GM19468 (cell line): ENCODE results near the gene SLC14A1.

Experiments
- ATAC-seq: cut with Tn5 transposase; IDR thresholded peaks from one replicate; pipeline ENCODE4 v1.9.1; 2021; ENCODE audit warnings: mild to moderate bottlenecking, moderate library complexity, moderate number of reproducible peaks; ENCODE audit not compliant: unreplicated experiment; ENCODE audit errors: extremely low read depth

The SLC14A1 gene

DNA sequence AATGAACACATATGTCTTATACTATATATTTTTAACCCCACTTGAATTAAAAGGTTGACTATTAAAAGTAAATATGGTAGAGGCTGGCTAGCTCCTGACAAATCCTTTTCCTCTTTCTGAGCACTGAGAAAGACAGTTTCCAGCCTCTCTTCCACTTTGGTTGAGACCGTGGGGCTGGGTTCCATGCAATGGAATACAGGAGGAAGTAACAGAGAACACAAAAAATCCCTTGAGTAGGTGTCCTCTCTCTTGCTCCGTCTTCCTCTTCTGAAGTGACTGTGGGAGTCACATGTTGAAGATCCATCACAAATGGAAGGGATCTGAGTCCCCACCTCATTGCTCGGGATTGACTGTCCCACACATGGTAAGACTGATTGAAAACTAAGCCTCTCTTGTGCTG, 64.9 kb downstream of the SLC14A1 start:
- no peak for ATAC-seq

DNA sequence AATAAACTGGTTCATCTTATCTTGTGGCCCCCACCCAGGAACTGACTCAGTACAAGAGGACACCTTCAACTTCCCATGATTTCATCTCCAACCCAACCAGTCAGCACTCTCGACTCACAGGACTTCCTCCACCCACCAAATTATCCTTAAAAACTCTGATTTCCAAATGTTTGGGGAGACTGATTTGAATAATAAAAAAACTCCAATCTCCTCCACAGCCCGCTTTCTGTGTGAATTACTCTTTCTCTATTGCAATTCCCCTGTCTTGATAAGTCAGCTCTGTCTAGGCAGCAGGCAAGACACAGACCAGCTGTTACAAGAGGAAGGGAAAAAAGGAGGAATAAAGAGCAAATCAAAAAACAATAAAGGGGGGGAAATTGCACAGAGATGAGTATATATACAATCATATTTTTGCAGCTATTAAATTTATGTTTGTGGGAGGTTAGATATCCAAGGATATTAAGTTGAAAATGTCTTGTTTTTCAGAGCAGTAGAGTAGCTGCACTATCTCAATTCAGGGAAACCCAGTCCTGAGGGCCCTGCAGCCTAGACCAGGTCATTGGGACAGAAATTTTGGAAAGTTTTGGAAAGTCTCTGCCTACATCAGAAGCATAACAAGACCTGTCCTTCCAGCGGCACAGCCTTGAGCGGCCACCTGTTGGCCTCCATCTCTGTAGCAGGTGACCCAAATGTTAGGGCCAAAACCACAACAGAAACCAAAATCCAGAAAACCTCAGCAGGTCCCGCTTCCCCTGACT, 68.7 kb downstream of the SLC14A1 start:
- ATAC-seq = no peak

DNA sequence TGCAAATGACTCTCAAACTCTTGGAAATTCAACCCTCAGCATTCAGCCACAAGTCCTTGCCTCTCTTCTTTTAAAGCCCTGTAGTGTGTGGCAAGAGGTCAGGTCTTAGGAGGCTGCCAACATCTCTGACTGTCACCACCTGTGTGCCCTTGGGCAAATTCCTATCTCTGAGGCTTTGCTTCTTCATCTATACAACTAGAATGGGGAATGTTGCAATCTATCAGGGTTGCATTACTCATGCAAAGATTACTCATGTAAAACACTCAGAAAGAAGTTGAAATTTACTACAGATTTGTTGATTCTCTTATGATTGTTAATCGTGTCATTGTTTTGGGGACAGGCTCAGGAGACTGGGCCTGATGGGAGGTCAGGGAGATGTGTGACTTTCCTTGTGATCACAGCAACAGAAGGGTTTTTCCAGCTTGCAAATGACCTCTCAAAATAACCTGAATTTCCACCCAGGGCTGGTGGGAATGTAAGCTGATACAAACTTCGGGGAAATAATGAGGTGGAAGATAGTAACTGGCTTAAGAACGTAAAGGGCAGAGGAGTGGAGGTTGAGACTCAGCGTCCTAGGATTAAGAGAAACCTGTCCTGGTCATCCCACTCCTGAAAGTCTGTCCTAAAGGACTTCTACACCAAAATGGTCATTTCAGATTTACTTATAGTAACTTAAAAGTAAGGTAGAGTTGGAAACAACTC, 69.4 kb downstream of the SLC14A1 start:
- no peak for ATAC-seq

DNA sequence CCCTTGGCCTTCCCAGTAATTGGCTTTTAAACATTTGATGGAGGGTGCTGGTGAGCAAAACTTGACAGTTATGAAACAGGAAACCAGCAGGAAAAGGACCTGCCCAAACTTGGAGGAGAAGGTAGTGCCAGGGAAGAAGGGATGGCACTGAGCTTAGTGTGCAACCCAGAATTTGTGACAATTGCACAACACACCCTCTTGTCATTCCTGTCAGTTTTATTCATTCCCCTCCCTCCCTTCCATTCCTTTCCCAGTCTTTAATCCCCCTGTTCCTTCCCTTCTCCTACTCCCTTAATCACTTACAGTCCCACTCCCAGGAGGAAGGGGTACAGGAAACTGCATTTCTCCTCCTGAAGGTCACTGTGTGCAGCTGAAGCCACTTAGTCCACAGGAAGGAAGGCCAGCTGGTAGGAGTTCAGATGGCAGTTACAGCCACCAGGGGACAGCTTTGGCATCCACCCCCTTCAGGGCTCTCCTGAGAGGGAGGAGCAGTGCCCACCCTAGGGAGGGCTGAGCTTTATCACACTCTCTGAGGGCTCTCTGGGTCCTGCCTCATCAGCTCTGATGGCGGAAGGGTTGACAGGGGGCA, 77.5 kb downstream of the SLC14A1 start:
- ATAC-seq = no peak
